ENCODE measurements around the gene CBFA2T2.
A peak's percentile ranks its signal among the peaks of the same experiment; 100 is the strongest.
"Not testable (repeated sequence)": the region's sequence is repeated elsewhere in the genome, so short reads cannot be mapped to it uniquely, and the experiment has no call there.

Gene CBFA2T2

GRCh38 chr20:33584976-33585375, 95.1 kb downstream of the CBFA2T2 start:
- no peak for DNase-seq

GRCh38 chr20:33585413-33585812, 95.5 kb downstream of the CBFA2T2 start:
- DNase-seq = no peak

- no peak for DNase-seq
Measured at GRCh38 chr20:33589059-33589458, 99.2 kb downstream of the CBFA2T2 start.

GRCh38 chr20:33591901-33592300, 102.0 kb downstream of the CBFA2T2 start:
- DNase-seq = not testable (repeated sequence)

- no peak for DNase-seq
Measured at GRCh38 chr20:33594743-33595142, 104.8 kb downstream of the CBFA2T2 start.

GRCh38 chr20:33600414-33600813, 110.5 kb downstream of the CBFA2T2 start:
- no peak for DNase-seq

GRCh38 chr20:33600981-33601380, 111.1 kb downstream of the CBFA2T2 start:
- DNase-seq = no peak

GRCh38 chr20:33601861-33602260, 112.0 kb downstream of the CBFA2T2 start:
- no peak for DNase-seq

GRCh38 chr20:33602826-33603590, 113.1 kb downstream of the CBFA2T2 start:
- DNase-seq = peak; percentile 1

GRCh38 chr20:33604084-33604990, 114.4 kb downstream of the CBFA2T2 start:
- DNase-seq = no peak

- no peak for DNase-seq
Measured at GRCh38 chr20:33604991-33605370, 115.1 kb downstream of the CBFA2T2 start.

GRCh38 chr20:33606118-33606771, 116.3 kb downstream of the CBFA2T2 start:
- no peak for DNase-seq

- DNase-seq = no peak
Measured at GRCh38 chr20:33609504-33609903, 119.6 kb downstream of the CBFA2T2 start.

GRCh38 chr20:33611106-33611505, 121.2 kb downstream of the CBFA2T2 start:
- no peak for DNase-seq

- DNase-seq = no peak
Measured at GRCh38 chr20:33612001-33612400, 122.1 kb downstream of the CBFA2T2 start.

- no peak for DNase-seq
Measured at GRCh38 chr20:33621717-33622400, 132.0 kb downstream of the CBFA2T2 start.

- no peak for DNase-seq
Measured at GRCh38 chr20:33622705-33623365, 132.9 kb downstream of the CBFA2T2 start.

- DNase-seq = no peak
Measured at GRCh38 chr20:33624399-33624798, 134.5 kb downstream of the CBFA2T2 start.

GRCh38 chr20:33626190-33626589, 136.3 kb downstream of the CBFA2T2 start:
- DNase-seq = no peak

- no peak for DNase-seq
Measured at GRCh38 chr20:33627577-33628216, 137.8 kb downstream of the CBFA2T2 start.

- DNase-seq = no peak
Measured at GRCh38 chr20:33629533-33629932, 139.6 kb downstream of the CBFA2T2 start.

GRCh38 chr20:33629979-33630378, 140.1 kb downstream of the CBFA2T2 start:
- DNase-seq = no peak
